ENCODE measurements around the gene MYH7.

The MYH7 gene

GRCh38 chr14:23388996-23389395, 46.5 kb downstream of the MYH7 start:
- POLR2A ChIA-PET: no interaction called here
- Histone ChIP-seq H3K36me3 (ENCODE audit: control insufficient read depth in 2 of 2, insufficient read depth in 1 of 2, low read length in 2 of 2) (no peaks in the 10 kb centered on the region), H3K4me1 (ENCODE audit: control insufficient read depth, insufficient read depth, low read length) (no peaks in the 10 kb centered on the region), H3K27ac (ENCODE audit: extremely low read depth, low read depth, low read length) (no peak overlapping the region), H3K9me3 (ENCODE audit: control insufficient read depth, insufficient read depth, low read depth, low read length) (no peaks in the 10 kb centered on the region), H3K4me3 (ENCODE audit: low read depth, low read length) (no peak overlapping the region)
- CTCF ChIA-PET: interaction anchor here (0.8 to 7.1 kb wide), 2 partner anchors 9 to 833 kb away, joined by 6 to 34 read pairs; no protein-coding TSS in a partner anchor
- TF ChIP-seq ZNF629 (tag by site-specific recombination; IDR thresholded peaks at IDR 0.05) (no peak), RBAK (tag by site-specific recombination; IDR thresholded peaks at IDR 0.05) (no peak), ZNF112 (tag by site-specific recombination; IDR thresholded peaks at IDR 0.05) (no peak), ZFP37 (tag by site-specific recombination; IDR thresholded peaks at IDR 0.05) (no peak), ZFP3 (tag by site-specific recombination; IDR thresholded peaks at IDR 0.05; ENCODE audit: low read depth) (no peak), ZNF350 (tag by site-specific recombination; IDR thresholded peaks at IDR 0.05) (no peak), BCL11A (tag by site-specific recombination; IDR thresholded peaks at IDR 0.05; ENCODE audit: low read depth) (no peak), ZNF266 (tag by site-specific recombination; IDR thresholded peaks at IDR 0.05; ENCODE audit: low read depth) (no peak), ZNF311 (tag by site-specific recombination; IDR thresholded peaks at IDR 0.05; ENCODE audit: borderline replicate concordance) (no peak), YY1 (tag by site-specific recombination; IDR thresholded peaks at IDR 0.05) (no peak), ZNF274 (IDR thresholded peaks at IDR 0.05; ENCODE audit: low read length) (no peak), ZNF274 (tag by site-specific recombination; IDR thresholded peaks at IDR 0.05; ENCODE audit: borderline replicate concordance) (no peak), PBX3 (CRISPR knock-in tag; IDR thresholded peaks at IDR 0.05) (no peak), ZFP69B (tag by site-specific recombination; IDR thresholded peaks at IDR 0.05) (no peak), ZSCAN30 (tag by site-specific recombination; IDR thresholded peaks at IDR 0.05) (no peak), GLIS2 (tag by site-specific recombination; IDR thresholded peaks at IDR 0.05) (no peak), ZNF211 (tag by site-specific recombination; IDR thresholded peaks at IDR 0.05; ENCODE audit: low read depth) (no peak), ZNF76 (tag by site-specific recombination; IDR thresholded peaks at IDR 0.05; ENCODE audit: borderline replicate concordance, low read depth) (no peak), OVOL3 (tag by site-specific recombination; IDR thresholded peaks at IDR 0.05) (no peak), GLI4 (tag by site-specific recombination; IDR thresholded peaks at IDR 0.05) (no peak), ZIC2 (tag by site-specific recombination; IDR thresholded peaks at IDR 0.05) (no peak)

GRCh38 chr14:23387916-23388882, 47.3 kb downstream of the MYH7 start:
- TF ChIP-seq ZNF747 (tag by site-specific recombination; IDR thresholded peaks at IDR 0.05) (no peak), BCL11A (tag by site-specific recombination; IDR thresholded peaks at IDR 0.05; ENCODE audit: low read depth) (no peak), CTCF (tag by site-specific recombination; IDR thresholded peaks at IDR 0.05) (no peak), HIC1 (tag by site-specific recombination; IDR thresholded peaks at IDR 0.05) (no peak)
- ChIA-PET POLR2A (no interaction called here), CTCF (interaction anchor here (0.8 to 7.1 kb wide), 3 partner anchors 8 to 832 kb away, joined by 3 to 34 read pairs (median 6); no protein-coding TSS in a partner anchor)
- H3K27ac ChIP-seq (ENCODE audit: extremely low read depth, low read depth, low read length): no peak overlapping the region
- H3K9me3 ChIP-seq (ENCODE audit: control insufficient read depth, insufficient read depth, low read depth, low read length): no peaks in the 10 kb centered on the region
- H3K36me3 ChIP-seq (ENCODE audit: control insufficient read depth in 2 of 2, insufficient read depth in 1 of 2, low read length in 2 of 2): no peaks in the 10 kb centered on the region
- H3K4me1 ChIP-seq (ENCODE audit: control insufficient read depth, insufficient read depth, low read length): no peaks in the 10 kb centered on the region
- H3K4me3 ChIP-seq (ENCODE audit: low read depth, low read length): no peak overlapping the region

Measured in HEK293 (cell line).